IPS-NIHi7 (cell line): ENCODE measurements around the gene GATAD2B.
"Not testable (repeated sequence)": the region's sequence is repeated elsewhere in the genome, so short reads cannot be mapped to it uniquely, and the experiment has no call there.

Experiments used
- DNase-seq: peaks from one replicate; pipeline ENCODE4 v3.0.0; 2012; ENCODE audit warnings: mixed read lengths; ENCODE audit errors: extremely low spot score

GATAD2B gene

DNA sequence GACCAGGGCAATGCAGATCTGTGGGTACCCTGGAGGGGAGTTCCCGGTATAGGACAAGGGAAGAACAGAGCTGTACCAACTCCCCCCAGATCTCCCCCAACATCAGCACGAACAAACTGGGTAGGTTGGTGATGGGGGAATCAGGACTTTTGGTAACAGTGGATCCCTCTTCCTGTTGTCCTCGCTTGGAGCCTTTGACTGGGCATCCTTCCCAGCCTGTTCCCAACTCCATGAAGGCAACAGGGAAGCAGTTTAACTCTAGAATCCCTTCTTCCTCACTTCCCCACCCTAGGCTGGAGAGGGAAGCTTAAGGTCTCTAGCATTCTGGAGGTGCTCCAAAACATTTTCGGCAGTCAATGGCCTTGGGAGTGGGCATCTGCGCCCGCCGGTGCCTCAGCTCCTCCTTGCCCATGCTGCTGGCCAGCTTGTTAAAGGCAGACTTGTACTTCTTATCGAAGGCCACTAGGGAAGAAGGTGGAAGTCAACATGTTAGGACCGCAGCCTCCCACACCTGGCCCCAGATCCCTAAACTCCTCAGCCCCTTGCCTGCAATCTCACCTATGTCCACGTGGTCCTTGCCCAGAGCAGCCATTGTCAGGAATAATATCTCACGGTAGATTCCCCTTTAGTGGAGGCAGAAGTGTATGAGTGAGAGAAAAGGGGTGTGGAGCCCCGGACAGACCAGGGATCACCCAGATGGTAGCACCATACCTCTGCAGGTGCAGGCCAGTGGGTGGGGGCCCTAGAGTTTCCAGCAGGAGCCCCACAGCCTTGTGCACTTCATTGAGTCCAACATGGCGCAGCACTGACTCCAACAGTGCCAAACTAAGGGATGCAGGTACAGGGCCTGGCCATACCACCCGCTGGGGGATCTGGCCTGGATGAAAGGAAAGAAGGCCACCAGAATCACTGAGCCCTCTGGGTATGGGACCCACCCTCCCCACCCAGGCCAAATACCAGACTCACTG, 7.5 kb upstream of the GATAD2B start:
- no peak for DNase-seq

DNA sequence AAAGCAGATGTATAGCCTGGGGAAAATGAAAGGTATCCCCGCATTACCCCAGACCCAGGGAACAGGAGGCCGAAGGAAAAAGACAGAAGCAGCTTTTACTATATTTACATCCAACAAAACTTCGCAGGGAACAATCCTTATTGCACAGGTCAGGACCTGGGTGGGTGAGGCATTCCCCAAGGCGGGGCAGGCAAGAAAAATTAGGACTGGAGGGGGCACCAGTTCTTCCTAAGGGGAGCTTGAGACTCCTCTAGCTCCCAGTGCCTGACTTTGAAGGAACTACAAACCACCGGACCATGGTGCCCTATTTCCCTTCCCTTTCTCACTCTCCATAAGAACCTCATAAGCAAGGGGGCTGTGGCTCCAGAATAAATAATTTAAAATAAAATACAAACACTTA, 6.7 kb upstream of the GATAD2B start:
- DNase-seq, result no peak

DNA sequence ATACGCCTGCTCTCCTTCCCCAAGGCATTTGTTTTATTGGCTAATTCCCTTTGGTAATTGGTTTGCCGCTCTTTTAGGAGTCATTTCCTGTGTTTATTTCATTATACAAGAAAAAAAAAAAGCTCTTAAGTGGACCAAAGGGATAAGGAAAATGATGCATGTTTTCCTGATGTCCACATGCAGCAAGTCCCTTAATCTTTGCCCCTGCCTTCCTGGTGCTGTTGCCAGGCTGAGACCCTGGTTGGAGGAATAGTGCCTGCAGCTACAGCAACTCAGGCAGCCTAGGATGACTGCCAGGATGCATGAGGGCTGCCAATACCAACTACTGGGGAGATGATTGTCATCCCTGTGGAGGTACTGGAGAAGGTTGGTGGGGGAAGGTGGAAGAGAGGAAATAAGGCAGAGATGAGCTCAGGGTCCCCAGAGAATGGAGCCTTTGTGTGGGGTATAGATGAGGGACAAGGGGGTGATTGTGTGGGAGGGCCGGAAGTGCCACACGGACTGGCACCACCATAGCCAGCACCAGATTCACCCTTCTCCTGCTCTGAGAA, 6.1 kb upstream of the GATAD2B start:
- no peak for DNase-seq

DNA sequence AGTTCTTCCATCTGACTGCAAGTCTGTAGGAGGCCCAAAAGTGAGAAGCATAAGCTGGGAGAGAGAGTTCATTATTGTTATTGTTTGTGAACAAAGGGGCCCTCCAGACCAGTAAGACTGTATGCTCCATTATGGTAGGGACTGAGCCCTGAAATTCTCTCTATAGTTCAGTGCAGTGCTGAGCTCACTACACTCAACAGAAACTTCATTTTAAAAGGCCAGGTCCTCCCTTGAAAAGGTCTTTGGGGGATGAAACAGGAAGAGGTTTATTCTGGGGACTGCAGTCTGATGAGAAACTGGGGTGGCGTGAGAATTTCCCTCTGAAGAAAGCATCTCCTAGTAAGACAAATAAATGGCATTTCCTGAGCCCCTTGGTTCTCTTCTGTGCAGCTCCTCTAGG, 5.5 kb upstream of the GATAD2B start:
- no peak for DNase-seq

DNA sequence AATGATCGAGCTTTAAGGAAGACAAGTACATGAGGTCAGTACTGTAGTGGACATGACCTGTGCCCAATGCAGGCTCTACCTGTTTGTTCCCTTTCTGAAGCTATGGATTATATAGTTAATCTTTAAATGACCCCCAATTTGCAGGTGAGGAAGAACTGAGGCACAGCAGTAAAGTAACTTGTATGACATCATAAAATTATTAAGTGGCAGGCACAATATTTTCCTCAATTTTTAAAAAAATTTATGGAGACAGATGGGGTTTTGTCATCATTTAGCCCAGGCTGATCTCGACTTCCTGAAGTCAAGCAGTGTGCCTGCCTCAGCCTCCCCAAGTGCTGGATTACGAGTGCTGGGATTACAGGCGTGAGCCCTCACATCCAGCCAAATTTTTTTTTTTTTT, 3.6 kb upstream of the GATAD2B start:
- no peak for DNase-seq

DNA sequence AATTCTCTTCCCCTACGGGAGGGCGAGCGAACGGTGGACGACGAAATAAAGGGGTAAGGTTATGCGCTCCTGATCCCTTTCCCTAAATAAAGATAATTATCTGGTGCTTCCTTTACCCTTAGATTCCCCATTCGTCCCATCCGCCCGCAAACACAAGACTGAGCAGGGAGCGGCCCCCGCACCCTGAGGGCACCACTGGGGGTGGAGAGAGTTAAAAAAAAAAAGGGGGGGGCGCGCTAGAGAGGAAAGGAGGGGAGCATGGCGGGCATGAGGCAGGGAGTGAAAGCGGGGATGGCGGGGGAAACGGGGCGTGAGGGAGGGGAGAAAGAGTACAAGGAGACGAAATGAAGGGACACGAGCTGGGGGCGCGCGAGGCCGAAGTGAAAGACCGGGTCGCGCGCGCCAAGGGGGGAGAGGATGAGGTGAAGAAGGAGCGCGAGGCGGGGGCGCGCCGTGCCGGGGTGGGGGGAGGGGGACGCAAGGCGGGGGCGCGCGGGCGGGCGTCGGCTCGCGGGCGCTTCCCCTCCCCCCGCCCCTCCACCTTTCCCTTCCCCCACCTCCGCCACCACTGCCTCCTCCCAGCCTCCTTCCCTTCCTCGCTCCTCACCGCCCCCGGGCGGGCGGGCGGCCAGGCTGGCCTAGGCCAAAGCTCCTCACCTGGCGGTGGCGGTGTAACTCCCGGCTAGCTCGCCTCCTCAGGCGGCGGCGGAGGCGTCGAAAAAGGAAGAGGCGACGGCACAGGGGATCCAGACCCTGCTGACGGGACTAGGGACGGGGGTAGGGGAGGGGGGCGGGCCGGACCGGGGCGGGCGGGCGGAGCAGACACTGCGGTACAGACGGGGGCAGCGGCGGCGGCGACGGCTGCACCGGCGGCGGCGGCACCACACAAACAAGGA, 448 bp downstream of the GATAD2B start:
- peak; percentile 73 for DNase-seq

DNA sequence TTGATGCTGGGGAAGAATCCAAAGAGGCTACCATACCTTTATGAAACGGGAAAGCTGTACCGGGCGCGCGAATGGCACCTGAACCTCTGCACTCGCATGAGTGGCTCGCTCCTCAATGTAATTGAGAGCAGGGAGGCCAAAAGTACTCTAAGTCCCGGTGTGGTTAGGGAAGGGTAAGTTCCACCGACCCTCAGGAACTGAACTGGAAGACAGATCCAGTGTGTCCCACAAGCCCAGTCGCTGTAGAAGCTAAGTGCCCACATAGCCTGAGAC, 1.0 kb downstream of the GATAD2B start:
- peak; percentile 19 for DNase-seq

DNA sequence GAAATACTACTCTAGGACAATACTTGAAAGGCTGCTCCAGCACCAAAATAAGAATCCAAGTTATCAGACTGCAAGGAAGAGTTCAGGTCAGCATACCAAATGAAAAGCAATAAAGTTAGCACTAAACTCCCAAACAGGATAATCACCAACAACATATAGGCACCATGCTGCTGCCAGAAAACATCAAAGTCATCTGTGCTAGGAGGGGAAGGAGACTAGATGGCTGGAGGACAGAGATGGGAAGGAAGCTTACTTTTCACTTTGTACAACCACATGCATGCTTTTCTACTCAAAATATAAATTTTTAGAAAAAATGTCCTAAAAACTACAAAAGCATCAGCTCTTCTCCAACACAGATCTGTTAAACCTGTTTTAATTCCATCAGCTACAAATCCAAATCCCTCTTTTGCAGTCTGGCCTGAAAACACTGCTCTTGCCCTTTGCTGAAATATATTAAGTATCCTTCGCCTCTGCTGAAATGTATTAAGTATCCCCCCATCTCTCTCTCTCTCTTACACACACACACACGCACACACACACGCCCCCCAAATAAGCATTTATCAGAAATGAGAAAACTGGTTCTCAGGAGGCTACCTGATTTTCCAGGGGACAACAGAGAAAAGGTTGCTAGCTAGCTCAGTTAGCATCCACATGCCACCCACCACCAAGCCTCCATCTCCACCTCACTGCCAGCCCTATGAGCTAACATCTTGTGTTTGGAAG, 1.5 kb downstream of the GATAD2B start:
- DNase-seq, result no peak

DNA sequence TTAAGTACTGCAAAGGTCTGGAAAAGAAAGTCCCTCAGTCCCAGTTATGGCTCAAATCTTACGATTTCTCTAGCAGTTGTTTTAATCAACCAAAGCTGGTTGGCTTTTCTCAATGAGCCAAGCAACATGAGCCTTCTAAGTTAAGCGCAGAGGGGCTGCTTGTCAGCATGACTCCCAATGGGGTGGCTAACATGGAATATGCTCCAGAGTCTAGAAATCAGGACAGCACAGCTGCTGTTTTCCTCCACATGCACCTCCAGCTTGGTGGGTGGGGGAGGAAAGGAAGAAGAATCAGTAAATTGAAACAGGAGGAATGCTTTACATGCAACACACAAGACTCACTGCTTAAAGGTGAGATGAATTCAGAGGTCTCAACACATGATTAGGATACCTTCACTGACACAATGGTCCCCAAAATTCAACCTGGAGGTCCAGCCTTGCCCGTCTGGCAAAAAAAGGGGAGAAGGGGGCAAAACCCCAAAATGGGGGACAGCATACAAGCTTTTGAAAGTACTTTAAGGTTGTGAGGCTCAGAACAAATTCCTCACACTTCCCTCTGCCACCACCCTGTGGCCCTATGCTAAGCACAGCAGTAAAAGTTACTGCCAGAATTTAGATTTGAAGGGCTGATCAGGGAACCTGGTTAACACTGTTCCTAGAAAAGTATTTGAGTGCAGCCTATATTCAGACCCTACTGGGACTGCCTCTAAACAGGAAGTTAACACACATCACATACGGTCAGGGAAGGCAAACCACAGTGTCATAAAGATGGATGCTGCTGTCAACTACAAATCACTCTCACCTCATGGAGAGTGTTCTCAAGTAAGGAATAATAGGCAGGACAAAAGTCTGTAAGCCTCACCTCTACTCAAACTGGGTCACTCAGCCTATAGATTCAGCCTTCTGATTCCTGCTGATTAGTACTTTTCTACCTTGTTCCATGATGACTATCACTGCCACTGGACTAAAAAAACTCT, 2.6 kb downstream of the GATAD2B start:
- DNase-seq, result no peak

DNA sequence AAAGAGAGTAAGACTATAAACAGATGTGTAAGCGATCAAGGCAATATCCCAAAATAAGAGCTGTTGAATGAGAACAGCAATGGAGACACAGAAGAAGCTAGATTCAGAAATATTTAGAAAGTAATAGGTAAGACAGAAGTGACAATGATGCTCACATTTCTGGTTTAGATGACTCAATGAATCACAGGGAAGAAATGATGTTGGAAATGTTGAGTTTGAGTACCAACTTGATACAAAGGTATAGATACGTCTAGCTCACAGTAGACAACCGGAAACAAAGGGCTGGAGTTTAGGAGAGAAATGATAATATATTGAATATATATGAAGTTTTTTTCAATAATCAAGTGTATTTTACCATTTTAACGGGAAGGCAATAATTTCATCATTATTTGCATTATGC, 6.5 kb downstream of the GATAD2B start:
- DNase-seq, result no peak

DNA sequence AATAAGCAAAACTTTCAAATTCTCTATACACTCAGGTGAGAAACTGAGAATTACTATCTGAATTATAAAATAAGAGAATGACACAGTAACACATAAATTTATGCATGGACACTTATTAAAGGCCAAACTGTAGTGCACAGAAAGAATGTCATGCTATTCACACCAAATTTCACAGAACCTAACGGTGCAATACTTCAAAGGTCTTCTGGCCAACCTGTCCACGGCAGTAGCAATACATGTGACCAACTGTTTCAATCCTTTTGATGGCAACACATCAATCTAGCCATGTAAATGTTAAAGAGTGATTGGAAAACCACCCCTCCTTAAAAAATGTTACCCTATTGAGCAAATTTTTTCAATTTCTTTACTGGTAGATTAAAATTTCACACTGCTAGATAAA, 10.4 kb downstream of the GATAD2B start:
- no peak for DNase-seq

DNA sequence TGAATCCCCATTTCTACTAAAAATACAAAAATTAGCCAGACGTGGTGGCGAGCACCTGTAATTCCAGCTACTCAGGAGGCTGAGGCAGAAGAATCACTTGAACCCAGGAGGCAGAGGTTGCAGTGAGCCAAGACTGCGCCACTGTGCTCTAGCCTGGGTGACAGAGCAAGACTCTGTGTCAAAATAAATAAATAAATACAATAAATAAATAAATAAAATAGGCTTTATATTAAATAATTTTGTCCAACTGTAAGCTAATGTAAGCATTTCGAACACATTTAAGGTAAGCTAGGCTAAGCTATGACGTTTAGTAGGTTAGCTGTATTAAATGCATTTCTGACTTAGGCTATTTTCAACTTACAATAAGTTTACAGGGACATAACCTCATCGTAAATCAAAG, 12.2 kb downstream of the GATAD2B start:
- not testable (repeated sequence) for DNase-seq

DNA sequence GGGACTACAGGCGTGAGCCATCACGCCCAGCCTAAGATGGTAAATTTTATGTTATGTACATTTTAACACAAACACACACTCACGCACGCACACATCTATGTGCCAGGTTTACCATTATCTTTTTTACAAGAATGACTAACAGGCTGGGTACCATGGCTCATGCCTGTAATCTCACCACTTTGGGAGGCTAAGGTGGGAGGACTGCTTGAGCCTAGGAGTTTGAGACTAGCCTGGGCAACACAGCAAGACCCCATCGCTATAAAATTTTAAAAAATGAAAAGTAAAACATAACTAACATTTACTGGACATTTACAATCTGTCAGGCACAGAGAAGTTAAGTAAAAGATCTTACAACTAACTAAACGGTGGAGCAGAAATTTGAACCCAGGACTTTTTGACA, 14.7 kb downstream of the GATAD2B start:
- no peak for DNase-seq

DNA sequence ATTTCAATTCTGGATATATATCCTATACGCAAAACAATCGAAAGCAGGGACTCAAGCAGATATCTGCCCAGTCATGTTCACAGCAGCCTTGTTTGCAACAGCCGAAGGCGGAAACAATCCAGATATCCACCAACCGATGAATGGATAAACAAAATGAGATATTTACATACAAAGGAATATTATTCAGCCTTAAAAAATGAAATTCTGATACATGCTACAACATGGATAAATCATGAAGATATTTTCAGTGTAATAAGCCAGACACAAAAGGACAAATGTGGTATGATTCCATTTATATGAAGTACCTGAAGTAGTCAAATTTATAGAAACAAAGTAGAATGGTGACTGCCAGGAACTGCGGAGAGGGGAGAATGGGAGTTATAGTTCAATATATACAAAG, 15.6 kb downstream of the GATAD2B start:
- no peak for DNase-seq

DNA sequence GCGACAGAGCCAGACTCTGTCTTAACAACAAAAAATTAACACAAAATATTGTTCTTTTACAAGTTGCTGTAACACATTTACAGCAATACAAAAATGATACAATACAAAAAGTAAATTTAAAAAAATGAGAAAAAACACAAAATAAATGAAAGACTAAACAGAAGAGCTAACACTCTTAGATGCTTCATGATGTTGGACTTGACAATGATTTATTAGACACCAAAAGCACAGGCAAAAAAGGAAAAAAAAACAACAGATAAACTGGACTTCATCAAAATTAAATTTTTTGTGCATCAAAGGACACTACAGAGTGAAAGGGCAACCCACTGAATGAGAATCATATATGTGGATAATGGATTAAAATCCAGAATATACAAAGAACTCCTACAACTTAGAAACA, 16.4 kb downstream of the GATAD2B start:
- DNase-seq, result no peak

DNA sequence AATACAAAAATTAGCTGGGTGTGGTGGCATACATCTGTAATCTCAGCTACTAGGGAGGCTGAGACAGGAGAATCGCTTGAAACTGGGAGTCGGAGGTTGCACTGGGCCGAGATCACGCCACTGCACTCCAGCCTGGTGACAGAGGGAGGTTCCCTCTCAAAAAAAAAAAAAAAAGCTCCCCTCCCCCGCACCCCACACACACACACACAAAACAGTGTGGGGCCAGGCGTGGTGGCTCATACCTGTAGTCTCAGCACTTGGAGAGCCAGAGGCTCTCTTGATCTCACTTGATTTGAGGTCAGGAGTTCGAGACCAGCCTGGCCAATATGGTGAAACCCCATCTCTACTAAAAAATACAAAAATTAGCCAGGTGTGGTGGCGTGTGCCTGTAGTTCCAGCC, 16.9 kb downstream of the GATAD2B start:
- not testable (repeated sequence) for DNase-seq

DNA sequence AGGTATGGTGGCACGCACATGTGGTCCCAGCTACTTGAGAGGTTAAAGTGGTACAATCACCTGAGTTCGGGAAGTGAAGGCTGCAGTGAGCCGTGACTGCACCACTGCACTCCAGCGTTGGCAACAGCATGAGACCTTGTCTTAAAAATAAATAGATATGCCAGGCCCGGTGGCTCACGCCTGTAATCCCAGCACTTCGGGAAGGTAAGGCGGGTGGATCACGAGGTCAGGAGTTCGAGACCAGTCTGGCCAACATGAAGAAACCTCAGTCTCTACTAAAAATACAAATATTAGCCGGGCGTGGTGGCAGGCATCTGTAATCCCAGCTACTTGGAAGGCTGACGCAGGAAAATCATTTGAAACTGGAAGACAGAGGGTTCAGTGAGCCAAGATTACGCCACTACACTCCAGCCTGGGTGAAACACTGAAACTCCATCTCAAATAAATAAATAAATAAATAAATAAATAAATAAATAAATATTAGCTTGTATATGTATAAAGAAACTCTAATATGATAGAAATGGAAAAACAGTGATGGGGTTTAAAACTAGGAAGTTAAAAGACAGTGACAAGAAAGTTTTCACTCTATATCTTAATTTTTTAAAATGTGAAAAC, 18.8 kb downstream of the GATAD2B start:
- no peak for DNase-seq

DNA sequence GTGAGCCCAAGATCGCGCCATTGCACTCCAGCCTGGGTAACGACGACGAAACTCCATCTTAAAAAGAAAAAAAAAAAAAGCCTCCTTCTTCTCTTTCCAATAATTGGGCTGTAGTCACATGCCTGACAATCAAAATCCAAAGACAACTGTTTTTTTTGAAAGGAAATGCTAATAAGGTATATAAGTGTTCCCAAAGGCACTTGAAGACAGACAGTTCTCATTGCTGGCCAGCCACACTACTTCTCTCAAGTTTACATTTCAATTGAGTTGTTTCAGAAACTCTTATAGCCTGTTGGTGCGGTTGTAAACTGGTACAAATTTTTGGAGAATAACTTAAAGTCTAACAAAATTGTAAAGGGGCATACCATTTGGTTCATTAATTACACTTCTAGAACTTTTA, 23.3 kb downstream of the GATAD2B start:
- no peak for DNase-seq

DNA sequence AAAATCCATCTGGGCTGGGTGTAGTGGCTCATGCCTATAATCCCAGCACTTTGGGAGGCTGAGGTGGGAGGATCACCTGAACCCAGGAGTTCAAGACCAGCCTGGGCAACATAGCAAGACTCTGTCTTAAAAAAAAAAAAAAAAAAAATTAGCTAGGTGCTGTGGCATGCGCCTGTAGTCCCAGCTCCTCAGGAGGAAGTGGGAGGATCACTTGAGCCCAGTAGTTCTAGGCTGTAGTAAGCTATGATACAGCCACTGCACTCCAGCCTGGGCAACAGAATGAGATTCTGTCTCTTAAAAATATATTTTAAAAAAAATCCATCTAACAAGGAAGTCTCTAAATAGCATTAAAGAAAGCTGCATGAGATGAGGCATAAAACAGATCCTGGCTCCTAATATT, 26.9 kb downstream of the GATAD2B start:
- DNase-seq, result not testable (repeated sequence)

DNA sequence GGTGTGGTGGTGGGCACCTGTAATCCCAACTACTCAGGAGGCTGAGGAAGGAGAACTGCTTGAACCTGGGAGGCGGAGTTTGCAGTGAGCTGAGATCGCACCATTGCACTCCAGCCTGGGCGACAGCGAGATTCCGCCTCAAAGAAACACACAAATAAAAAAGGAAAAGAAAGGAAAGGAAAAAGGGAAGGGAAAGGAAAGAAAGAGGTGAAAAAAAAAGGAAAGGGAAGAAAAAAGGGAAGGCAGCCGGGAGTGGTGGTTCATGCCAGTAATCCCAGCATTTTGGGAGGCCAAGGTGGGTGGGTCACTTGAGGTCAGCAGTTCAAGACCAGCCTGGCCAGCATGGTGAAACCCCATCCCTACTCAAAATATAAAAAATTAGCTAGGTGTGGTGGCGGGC, 31.7 kb downstream of the GATAD2B start:
- DNase-seq, result not testable (repeated sequence)
